ENCODE results near the gene IFITM2. TPM values are rescaled to one million over a fixed set of nuclear protein-coding genes. Genes with fewer than 3 reads are reported as not detected.

Gene IFITM2
- polyA plus RNA-seq, 1 experiment, result 219 TPM

GRCh38 chr11:297586-298405 is 9.8 kb upstream of the IFITM2 start:
- Histone ChIP-seq H3K27me3 (ENCODE audit: control insufficient read depth, insufficient read depth, low read length) (peaks cover 11% of the 10 kb centered on the region), H3K4me3 (ENCODE audit: low read depth, low read length) (no peak overlapping the region), H3K27ac (ENCODE audit: low read depth, low read length) (no peak overlapping the region), H3K9me3 (ENCODE audit: control insufficient read depth, insufficient read depth, low read length) (no peaks in the 10 kb centered on the region)
- no peak for TF ChIP-seq CTCF (IDR thresholded peaks at IDR 0.05; ENCODE audit: low read depth, low read length)
- DNase-seq (ENCODE audit: low read depth, low spot score), result no peak
- ChIA-PET CTCF (no interaction called here), POLR2A (no interaction called here)

- ChIA-PET CTCF (interaction anchor here (0.7 kb wide), 1 partner anchor 14 kb away, joined by 5 read pairs; no protein-coding TSS in a partner anchor), POLR2A (no interaction called here)
- Histone ChIP-seq H3K4me3 (ENCODE audit: low read depth, low read length) (no peak overlapping the region), H3K27ac (ENCODE audit: low read depth, low read length) (no peak overlapping the region), H3K9me3 (ENCODE audit: control insufficient read depth, insufficient read depth, low read length) (0 out of 2 replicates have a peak, but pooled peaks cover under 1% of the 10 kb centered on the region), H3K27me3 (ENCODE audit: control insufficient read depth, insufficient read depth, low read length) (peaks cover 11% of the 10 kb centered on the region)
- DNase-seq (ENCODE audit: low read depth, low spot score), result no peak
- TF ChIP-seq CTCF (IDR thresholded peaks at IDR 0.05; ENCODE audit: low read depth, low read length), result no peak
Observed at GRCh38 chr11:298406-299065, 9.1 kb upstream of the IFITM2 start.

GRCh38 chr11:299081-299891 is 8.3 kb upstream of the IFITM2 start, which contains the start of gene IFITM5:
IFITM5 (minus strand) TSS chr11:299526; CDS start chr11:299490, 36 bp downstream.
- H3K27me3 ChIP-seq (ENCODE audit: control insufficient read depth, insufficient read depth, low read length), result peaks cover 11% of the 10 kb centered on the region
- ChIA-PET POLR2A (interaction anchor here (0.5 to 0.6 kb wide), 2 partner anchors 56 to 57 kb away, joined by 3 to 7 read pairs; no protein-coding TSS in a partner anchor), CTCF (interaction anchor here (0.6 to 0.7 kb wide), 2 partner anchors 13 to 42 kb away, joined by 3 to 5 read pairs; no protein-coding TSS in a partner anchor)
- H3K9me3 ChIP-seq (ENCODE audit: control insufficient read depth, insufficient read depth, low read length), result peaks cover 6% of the 10 kb centered on the region; the same call in 1 of the 2 replicates
- no peak for DNase-seq (ENCODE audit: low read depth, low spot score)
- no peak within 1 kb of the TSS for H3K27ac ChIP-seq (ENCODE audit: low read depth, low read length)
- H3K4me3 ChIP-seq (ENCODE audit: low read depth, low read length), result no peak within 1 kb of the TSS
- no peak for TF ChIP-seq CTCF (IDR thresholded peaks at IDR 0.05; ENCODE audit: low read depth, low read length)

- peak; percentile 46 for TF ChIP-seq CTCF (IDR thresholded peaks at IDR 0.05; ENCODE audit: low read depth, low read length)
Observed at GRCh38 chr11:299951-300735, 7.5 kb upstream of the IFITM2 start.

More at GRCh38 chr11:299951-300735, 7.5 kb upstream of the IFITM2 start:
- H3K27ac ChIP-seq (ENCODE audit: low read depth, low read length), result no peak overlapping the region
- DNase-seq (ENCODE audit: low read depth, low spot score), result no peak
- peaks cover 11% of the 10 kb centered on the region for H3K27me3 ChIP-seq (ENCODE audit: control insufficient read depth, insufficient read depth, low read length)
- peaks cover 6% of the 10 kb centered on the region; the same call in 1 of the 2 replicates for H3K9me3 ChIP-seq (ENCODE audit: control insufficient read depth, insufficient read depth, low read length)
- ChIA-PET CTCF (interaction anchor here (0.9 kb wide), 1 partner anchor 11 kb away, joined by 3 read pairs; no protein-coding TSS in a partner anchor), POLR2A (interaction anchor here (0.5 to 0.6 kb wide), 2 partner anchors 55 to 56 kb away, joined by 3 to 7 read pairs; no protein-coding TSS in a partner anchor)
- H3K4me3 ChIP-seq (ENCODE audit: low read depth, low read length), result no peak overlapping the region
